HS-5 (cell line): Measurements from ENCODE around the gene TMEM131.
"Not testable (repeated sequence)": the region's sequence is repeated elsewhere in the genome, so short reads cannot be mapped to it uniquely, and the experiment has no call there.

Source experiments
- DNase-seq: peaks from one replicate; pipeline ENCODE4 v3.0.0-alpha.2; 2012; ENCODE audit warnings: low read depth

Gene TMEM131

GRCh38 chr2:97868986-97869721 lies 126.6 kb downstream of the TMEM131 start:
- peak; percentile 98 for DNase-seq

- no peak for DNase-seq
Measured at GRCh38 chr2:97863829-97864228, 131.9 kb downstream of the TMEM131 start.

GRCh38 chr2:97861177-97861576 lies 134.6 kb downstream of the TMEM131 start:
- no peak for DNase-seq

- no peak for DNase-seq
Measured at GRCh38 chr2:97858442-97858841, 137.3 kb downstream of the TMEM131 start.

GRCh38 chr2:97857553-97857952 lies 138.2 kb downstream of the TMEM131 start:
- no peak for DNase-seq

- not testable (repeated sequence) for DNase-seq
Measured at GRCh38 chr2:97853057-97853456, 142.7 kb downstream of the TMEM131 start.

- DNase-seq: no peak
Measured at GRCh38 chr2:97851172-97851571, 144.6 kb downstream of the TMEM131 start.

GRCh38 chr2:97849881-97850528 lies 145.7 kb downstream of the TMEM131 start:
- DNase-seq: no peak

GRCh38 chr2:97848306-97848705 lies 147.4 kb downstream of the TMEM131 start:
- no peak for DNase-seq

GRCh38 chr2:97846716-97847115 lies 149.0 kb downstream of the TMEM131 start:
- not testable (repeated sequence) for DNase-seq

- no peak for DNase-seq
Measured at GRCh38 chr2:97845818-97846217, 149.9 kb downstream of the TMEM131 start.

- DNase-seq: no peak
Measured at GRCh38 chr2:97845133-97845532, 150.6 kb downstream of the TMEM131 start.

GRCh38 chr2:97844311-97844859 lies 151.4 kb downstream of the TMEM131 start:
- DNase-seq: no peak

GRCh38 chr2:97840198-97840597 lies 155.6 kb downstream of the TMEM131 start:
- no peak for DNase-seq

GRCh38 chr2:97834610-97835009 lies 161.1 kb downstream of the TMEM131 start:
- no peak for DNase-seq

GRCh38 chr2:97831121-97831520 lies 164.6 kb downstream of the TMEM131 start:
- no peak for DNase-seq

GRCh38 chr2:97829255-97829654 lies 166.5 kb downstream of the TMEM131 start:
- not testable (repeated sequence) for DNase-seq

- not testable (repeated sequence) for DNase-seq
Measured at GRCh38 chr2:97827013-97827412, 168.7 kb downstream of the TMEM131 start.

GRCh38 chr2:97826266-97826847 lies 169.4 kb downstream of the TMEM131 start:
- DNase-seq: not testable (repeated sequence)

GRCh38 chr2:97824011-97824410 lies 171.7 kb downstream of the TMEM131 start:
- DNase-seq: not testable (repeated sequence)

- DNase-seq: not testable (repeated sequence)
Measured at GRCh38 chr2:97821862-97822261, 173.9 kb downstream of the TMEM131 start.

GRCh38 chr2:97819754-97820153 lies 176.0 kb downstream of the TMEM131 start:
- DNase-seq: no peak

- no peak for DNase-seq
Measured at GRCh38 chr2:97816411-97816810, 179.3 kb downstream of the TMEM131 start.
